G401.6 (cell line): ENCODE data around the gene GABRE.

Experiments
- FAIRE-seq: peaks from 2 replicates; lab custom pipeline; 2012; peaks lifted over from hg19 to GRCh38; lab: Jason Lieb, UNC

The GABRE gene

DNA sequence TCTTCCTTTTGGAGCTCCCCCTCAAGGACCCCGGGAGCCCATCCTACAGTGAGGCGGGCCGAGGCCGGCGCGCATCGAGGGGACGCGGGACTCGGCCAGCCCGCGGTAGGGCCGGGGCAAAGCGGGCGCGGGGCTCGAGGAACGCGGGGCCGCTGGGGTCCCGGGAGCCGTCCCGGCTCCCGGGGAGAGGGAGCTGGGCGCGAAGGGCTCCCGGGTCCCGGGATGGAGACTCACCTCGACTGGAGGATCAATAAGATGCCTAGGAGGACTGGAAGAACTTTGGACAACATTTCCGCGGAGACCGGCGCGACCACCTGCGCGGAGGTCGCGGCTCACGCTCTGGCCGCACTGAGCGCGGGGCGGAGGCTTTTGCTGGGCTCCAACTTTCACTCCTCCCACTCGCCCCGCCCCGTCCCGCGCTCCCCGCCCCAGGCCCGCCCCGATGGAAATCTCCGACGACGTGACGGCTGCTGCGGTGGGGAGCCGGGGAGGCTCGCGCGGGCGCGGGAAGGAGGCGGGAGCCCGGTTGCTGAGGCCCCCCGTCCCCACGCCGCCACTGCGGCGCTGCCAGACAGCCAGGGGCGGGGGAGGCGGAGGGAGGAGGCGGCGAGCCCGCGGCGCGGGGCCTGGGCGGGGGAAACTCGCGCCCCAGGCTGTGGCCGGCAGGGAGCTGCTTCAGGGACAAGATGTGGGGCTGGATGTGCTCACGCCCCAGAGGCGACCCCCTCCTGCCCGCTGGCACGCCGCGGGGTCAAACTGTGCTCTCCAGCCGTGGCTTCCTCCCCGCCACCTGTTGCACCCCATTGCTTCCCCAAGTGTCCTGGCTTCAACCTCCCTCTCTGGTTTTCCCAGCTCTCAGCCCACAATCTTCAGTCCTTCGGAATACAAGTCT, at the start of gene GABRE:
Gene GABRE (minus strand): TSS at position 341 of the 892 bp plus-strand sequence. CDS start 51 bp downstream, at position 290.
- no peak for FAIRE-seq

GRCh38 chrX:152020888-152021287, 46.4 kb upstream of the GABRE start:
- no peak for FAIRE-seq

DNA sequence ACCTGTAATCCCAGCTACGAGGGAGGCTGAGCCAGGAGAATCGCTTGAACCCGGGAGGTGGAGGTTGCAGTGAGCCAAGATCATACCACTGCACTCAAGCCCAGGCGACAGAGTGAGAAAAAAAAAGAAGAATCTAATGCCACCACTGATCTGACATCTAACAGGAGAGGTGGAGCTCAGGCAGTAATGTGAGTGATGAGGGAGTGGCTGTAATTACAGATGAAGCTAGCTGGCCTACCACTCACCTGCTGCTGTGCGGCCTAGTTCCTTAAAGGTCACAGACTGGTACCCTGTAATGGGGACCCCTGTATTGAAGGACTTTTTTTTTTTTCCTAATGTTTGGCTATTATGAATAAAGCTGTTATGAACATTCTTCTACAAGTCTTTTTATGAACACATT, 25.3 kb upstream of the GABRE start:
- FAIRE-seq = no peak

- no peak for FAIRE-seq
These were observed 23.1 kb upstream of the GABRE start for GRCh38 chrX:151997539-151997938.

DNA sequence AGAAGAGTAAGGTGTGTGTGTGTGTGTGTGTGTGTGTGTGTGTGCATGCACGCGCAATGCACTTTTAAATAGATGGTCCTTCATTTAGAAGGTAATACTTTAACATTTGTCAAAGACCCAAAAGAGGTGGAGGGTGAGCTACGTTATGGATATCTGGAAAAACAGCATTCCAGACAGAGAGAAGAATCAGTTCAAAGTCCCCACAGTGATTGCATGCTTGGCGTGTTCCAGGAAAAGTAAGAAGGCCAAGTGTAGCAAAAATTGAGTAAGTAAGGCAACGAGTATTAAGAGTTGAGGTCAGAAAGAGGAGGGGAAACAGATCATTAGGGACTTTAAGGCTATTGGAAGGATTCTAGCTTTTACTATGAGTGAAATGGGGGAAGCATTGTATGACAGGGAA, 21.9 kb upstream of the GABRE start:
- no peak for FAIRE-seq

DNA sequence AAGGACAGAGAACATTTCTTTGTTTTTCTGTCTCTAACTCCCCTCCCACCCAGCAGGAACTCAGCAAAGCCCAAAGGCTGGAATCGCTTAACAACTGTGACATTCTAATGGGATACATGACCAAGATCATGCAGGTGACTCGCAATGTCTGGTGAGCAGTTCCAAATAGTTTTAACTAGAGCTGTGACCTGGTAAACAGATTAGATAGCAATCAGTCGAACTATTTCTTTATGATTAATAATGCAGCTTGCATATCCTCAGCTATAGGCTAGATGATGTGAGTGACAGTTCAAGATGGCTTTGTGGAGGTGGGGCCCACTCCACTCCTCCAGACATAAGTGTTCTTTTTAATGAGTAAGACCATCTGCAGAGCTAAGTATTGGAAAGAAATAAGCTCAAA, 20.0 kb upstream of the GABRE start:
- no peak for FAIRE-seq

GRCh38 chrX:151988706-151989299, 14.3 kb upstream of the GABRE start:
- FAIRE-seq = no peak

GRCh38 chrX:151987108-151987507, 12.6 kb upstream of the GABRE start:
- no peak for FAIRE-seq

GRCh38 chrX:151985955-151986354, 11.5 kb upstream of the GABRE start:
- no peak for FAIRE-seq

- FAIRE-seq = no peak
These were observed 11.1 kb upstream of the GABRE start for GRCh38 chrX:151985531-151985930.

DNA sequence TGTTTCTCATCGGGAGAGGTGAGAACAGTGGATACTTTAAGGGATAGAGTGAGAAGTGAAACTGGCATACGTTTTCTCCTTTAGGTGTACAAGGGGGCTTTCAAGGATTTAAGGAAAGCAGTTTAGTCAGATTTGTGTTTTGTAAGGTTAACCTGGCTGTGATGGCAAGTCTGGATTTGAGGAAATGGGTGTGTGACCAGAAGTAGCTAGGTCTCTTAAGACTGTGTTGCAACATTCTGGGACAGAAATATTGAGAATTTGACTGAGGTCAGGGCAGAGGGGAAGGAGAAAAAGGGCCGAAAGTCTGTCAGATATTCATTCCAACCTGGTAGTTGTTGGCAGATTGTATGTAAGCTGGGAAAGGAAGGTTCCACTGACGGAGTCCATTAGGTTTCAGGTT, 10.4 kb upstream of the GABRE start:
- FAIRE-seq = no peak

- no peak for FAIRE-seq
These were observed 9.9 kb upstream of the GABRE start for GRCh38 chrX:151984328-151984727.

- no peak for FAIRE-seq
These were observed 8.7 kb upstream of the GABRE start for GRCh38 chrX:151983186-151983585.

DNA sequence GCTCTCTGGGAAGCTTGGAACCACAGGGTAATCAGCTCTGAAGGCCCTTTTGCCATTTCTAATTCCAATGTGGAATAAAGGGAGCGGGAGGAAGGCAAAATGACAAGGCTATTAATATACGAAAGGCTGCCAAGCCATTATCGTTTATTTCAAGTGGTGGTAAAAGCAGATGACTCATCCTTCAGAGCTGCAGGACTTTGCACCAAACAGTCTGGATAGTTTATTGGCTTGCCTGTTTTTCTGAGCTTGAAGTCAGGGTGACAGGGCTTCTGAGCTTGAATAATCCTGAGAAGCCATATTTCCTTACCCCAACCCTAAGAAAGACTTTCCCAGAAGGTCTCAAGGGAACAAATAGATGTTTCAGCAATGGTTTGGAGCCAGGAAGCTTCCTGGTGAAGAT, 7.7 kb upstream of the GABRE start:
- FAIRE-seq = no peak

- no peak for FAIRE-seq
These were observed 6.7 kb upstream of the GABRE start for GRCh38 chrX:151981129-151981528.

DNA sequence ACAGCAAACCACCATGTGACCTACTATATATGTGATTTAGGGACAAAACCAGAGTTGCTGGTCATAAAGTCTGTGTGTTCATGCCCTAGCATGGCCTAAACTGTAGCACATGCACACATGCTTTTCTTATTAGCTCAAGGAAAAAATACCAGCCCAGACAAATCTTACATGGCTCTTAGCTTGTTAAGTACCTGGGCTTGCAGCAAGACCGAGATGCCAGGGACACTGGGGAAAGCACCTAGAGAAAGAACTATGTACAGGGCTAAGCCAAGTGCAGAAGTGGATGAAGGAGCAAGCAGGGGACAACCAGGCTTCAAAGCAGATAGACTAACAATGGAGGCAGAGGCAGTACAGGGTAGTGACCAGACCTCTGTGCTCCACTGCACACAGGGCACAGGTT, 3.4 kb upstream of the GABRE start:
- FAIRE-seq = no peak

- FAIRE-seq = no peak
These were observed 2.5 kb upstream of the GABRE start for GRCh38 chrX:151977009-151977408.

DNA sequence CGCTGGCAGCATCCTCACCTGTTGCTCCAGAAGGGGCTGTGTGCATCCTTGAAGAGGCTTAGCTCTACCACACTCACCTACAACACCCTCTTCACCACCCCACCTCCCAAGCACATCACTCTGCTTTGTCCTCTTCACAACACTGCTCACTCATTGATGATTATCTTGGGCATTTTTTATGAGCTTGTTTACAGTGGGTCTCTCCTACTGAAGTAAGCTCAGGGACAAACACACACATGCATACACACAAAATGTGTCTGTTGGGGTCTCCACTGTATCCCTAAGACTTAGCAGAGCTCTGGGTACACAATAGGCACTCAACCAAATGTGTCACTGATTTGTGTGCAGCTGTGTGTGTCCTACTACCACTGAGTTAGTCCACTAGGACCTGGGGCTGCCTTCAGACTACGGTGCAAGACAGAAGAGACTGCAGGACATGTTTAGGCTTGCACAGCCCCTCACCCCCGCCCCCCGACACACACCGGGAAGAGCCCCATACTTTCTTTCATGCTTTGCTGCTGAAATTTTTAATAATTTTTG, 1.3 kb upstream of the GABRE start:
- no peak for FAIRE-seq

DNA sequence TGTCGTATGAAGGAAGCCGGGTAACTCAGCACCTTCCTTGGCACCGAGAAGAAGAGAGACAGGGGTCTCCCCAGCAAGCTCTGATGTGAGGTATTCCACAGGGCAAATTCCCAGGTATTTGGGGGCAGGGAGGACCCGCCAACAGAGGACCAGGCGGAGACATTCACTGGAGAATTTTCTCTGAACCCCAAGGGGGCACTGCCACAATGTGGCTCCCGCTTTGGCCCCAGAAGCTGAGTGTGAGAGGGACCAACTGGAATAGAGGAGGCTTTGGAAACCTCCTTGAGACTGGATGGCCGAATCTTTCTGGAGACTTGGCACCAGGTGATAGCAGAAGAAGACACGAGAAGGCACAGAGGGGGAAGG, 735 bp upstream of the GABRE start:
- FAIRE-seq = no peak

DNA sequence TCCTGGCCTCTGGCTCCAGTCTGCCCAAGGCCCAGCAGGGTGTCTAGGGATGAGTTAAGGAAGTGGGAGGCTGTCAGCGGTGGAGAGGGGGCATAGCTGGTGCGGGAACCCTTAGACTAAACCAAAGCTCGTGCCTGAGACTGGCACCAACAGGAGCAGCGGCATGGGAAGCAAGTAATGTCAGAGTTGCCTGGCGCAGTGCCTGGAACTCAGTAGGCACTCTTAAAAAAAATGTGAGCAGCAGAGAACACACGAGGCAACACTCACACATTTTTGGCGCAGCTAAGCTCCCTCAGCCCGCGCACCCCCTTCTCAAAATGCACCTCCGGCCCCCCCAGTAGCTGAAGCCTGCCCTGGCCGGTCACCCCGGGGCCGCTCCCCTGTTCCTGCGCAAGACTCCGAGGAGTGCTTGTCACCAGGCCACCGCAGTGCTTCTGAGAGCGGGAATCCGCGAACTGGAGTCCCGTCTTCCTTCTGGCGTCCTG, 583 bp downstream of the GABRE start:
- no peak for FAIRE-seq

GRCh38 chrX:151973060-151973661, 1.3 kb downstream of the GABRE start:
- no peak for FAIRE-seq

DNA sequence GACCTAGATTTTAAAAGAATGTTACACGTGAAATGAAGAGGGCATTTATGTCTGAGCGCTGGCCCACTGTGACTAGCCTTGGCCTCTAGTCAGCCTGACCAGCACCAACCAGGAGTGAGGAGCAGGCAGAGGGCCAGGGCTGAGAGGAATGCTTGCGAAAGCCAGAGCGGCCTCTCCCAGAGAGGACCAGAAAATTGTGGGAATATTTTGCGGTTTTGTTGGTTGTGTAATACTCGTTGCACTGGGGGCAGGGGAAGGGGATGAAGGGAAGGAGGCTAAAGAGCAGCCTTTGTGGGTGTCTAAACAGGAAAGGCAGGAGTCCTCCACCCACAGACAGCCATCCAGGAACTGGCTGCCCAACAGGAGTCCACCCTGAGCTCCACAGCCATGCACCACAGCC, 3.8 kb downstream of the GABRE start:
- no peak for FAIRE-seq

DNA sequence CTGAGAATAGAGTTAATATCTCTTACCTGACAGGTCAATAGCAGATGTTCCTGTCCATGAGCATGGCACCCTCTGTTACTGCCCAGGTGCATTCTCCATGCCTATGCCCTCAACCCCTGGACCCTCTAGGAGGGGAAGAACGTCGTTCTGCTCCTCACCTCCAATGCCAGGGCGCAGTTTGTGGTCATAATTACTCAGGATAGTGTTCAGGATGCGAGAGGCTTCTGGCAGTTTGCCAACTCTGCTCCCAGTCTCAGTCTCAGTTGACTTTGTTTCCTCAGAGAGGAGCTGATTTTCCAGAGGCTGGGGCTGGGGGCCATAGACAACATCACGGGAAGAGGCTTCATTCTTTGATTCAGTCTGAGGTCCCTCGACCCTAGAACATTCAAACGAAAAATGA, 4.4 kb downstream of the GABRE start:
- FAIRE-seq = no peak
